Activated effector memory CD4-positive, alpha-beta T cell treated with Interleukin-2 at 50 U/mL for 16 hours (primary cell): ENCODE results near the gene TMUB1.

ENCODE experiments used
- DNase-seq: peaks from one replicate; pipeline ENCODE4 v3.0.0-alpha.2; 2020

The TMUB1 gene

GRCh38 chr7:151082141-151083070 lies 887 bp downstream of the TMUB1 start:
- no peak for DNase-seq

GRCh38 chr7:151081170-151082101 lies 1.9 kb downstream of the TMUB1 start:
- DNase-seq, result no peak

GRCh38 chr7:151080522-151081169 lies 2.6 kb downstream of the TMUB1 start, which contains the start of gene FASTK:
TSS of gene FASTK (minus strand) at chr7:151080809. CDS start at chr7:151080766, 43 bp downstream.
- peak; percentile 82 for DNase-seq

- DNase-seq, result no peak
These were observed 3.2 kb downstream of the TMUB1 start for GRCh38 chr7:151080067-151080521.

- DNase-seq, result no peak
These were observed 3.9 kb downstream of the TMUB1 start for GRCh38 chr7:151079199-151079910.

GRCh38 chr7:151078233-151079040 lies 4.9 kb downstream of the TMUB1 start:
- DNase-seq, result no peak

- DNase-seq, result no peak
These were observed 5.5 kb downstream of the TMUB1 start for GRCh38 chr7:151077705-151078232.

- DNase-seq, result no peak
These were observed 6.2 kb downstream of the TMUB1 start for GRCh38 chr7:151076863-151077704.

GRCh38 chr7:151075978-151076426 lies 7.3 kb downstream of the TMUB1 start:
- DNase-seq, result no peak

GRCh38 chr7:151075662-151075971 lies 7.7 kb downstream of the TMUB1 start:
- no peak for DNase-seq

- no peak for DNase-seq
These were observed 8.3 kb downstream of the TMUB1 start for GRCh38 chr7:151074817-151075661.

GRCh38 chr7:151073990-151074389 lies 9.3 kb downstream of the TMUB1 start:
- DNase-seq, result no peak

- DNase-seq, result no peak
These were observed 12.0 kb downstream of the TMUB1 start for GRCh38 chr7:151071032-151071866.

GRCh38 chr7:151070574-151070960 lies 12.7 kb downstream of the TMUB1 start:
- DNase-seq, result no peak

- DNase-seq, result no peak
These were observed 13.3 kb downstream of the TMUB1 start for GRCh38 chr7:151069841-151070573.

GRCh38 chr7:151068069-151068773 lies 15.1 kb downstream of the TMUB1 start:
- DNase-seq, result no peak
